ENCODE measurements around the gene LRRIQ1.

LRRIQ1 gene

GRCh38 chr12:85060916-85061315 lies 24.8 kb downstream of the LRRIQ1 start:
- DNase-seq (ENCODE audit: low read depth) = no peak

- no peak for DNase-seq (ENCODE audit: low read depth)
Measured at GRCh38 chr12:85065837-85066482, 29.8 kb downstream of the LRRIQ1 start.

GRCh38 chr12:85072826-85073225 lies 36.7 kb downstream of the LRRIQ1 start:
- DNase-seq (ENCODE audit: low read depth) = no peak

GRCh38 chr12:85076688-85077430 lies 40.7 kb downstream of the LRRIQ1 start:
- no peak for DNase-seq (ENCODE audit: low read depth)

GRCh38 chr12:85085066-85085465 lies 48.9 kb downstream of the LRRIQ1 start:
- no peak for DNase-seq (ENCODE audit: low read depth)

GRCh38 chr12:85089792-85090191 lies 53.6 kb downstream of the LRRIQ1 start:
- no peak for DNase-seq (ENCODE audit: low read depth)

GRCh38 chr12:85092814-85093370 lies 56.7 kb downstream of the LRRIQ1 start:
- no peak for DNase-seq (ENCODE audit: low read depth)

GRCh38 chr12:85095501-85095900 lies 59.4 kb downstream of the LRRIQ1 start:
- no peak for DNase-seq (ENCODE audit: low read depth)

GRCh38 chr12:85130646-85131045 lies 94.5 kb downstream of the LRRIQ1 start:
- no peak for DNase-seq (ENCODE audit: low read depth)

- DNase-seq (ENCODE audit: low read depth) = no peak
Measured at GRCh38 chr12:85138833-85139232, 102.7 kb downstream of the LRRIQ1 start.

- DNase-seq (ENCODE audit: low read depth) = no peak
Measured at GRCh38 chr12:85147331-85147730, 111.2 kb downstream of the LRRIQ1 start.

GRCh38 chr12:85152311-85152729 lies 116.2 kb downstream of the LRRIQ1 start:
- no peak for DNase-seq (ENCODE audit: low read depth)

GRCh38 chr12:85155791-85156190 lies 119.6 kb downstream of the LRRIQ1 start:
- no peak for DNase-seq (ENCODE audit: low read depth)

- no peak for DNase-seq (ENCODE audit: low read depth)
Measured at GRCh38 chr12:85156569-85156968, 120.4 kb downstream of the LRRIQ1 start.

- DNase-seq (ENCODE audit: low read depth) = no peak
Measured at GRCh38 chr12:85157035-85157603, 121.0 kb downstream of the LRRIQ1 start.

- DNase-seq (ENCODE audit: low read depth) = no peak
Measured at GRCh38 chr12:85163752-85164321, 127.7 kb downstream of the LRRIQ1 start.

- no peak for DNase-seq (ENCODE audit: low read depth)
Measured at GRCh38 chr12:85179680-85180270, 143.6 kb downstream of the LRRIQ1 start.

- DNase-seq (ENCODE audit: low read depth) = no peak
Measured at GRCh38 chr12:85182699-85183098, 146.5 kb downstream of the LRRIQ1 start.

GRCh38 chr12:85183855-85184254 lies 147.7 kb downstream of the LRRIQ1 start:
- DNase-seq (ENCODE audit: low read depth) = no peak

GRCh38 chr12:85186236-85186635 lies 150.1 kb downstream of the LRRIQ1 start:
- DNase-seq (ENCODE audit: low read depth) = no peak

- DNase-seq (ENCODE audit: low read depth) = no peak
Measured at GRCh38 chr12:85188619-85189018, 152.5 kb downstream of the LRRIQ1 start.

GRCh38 chr12:85190728-85191127 lies 154.6 kb downstream of the LRRIQ1 start:
- DNase-seq (ENCODE audit: low read depth) = no peak
